HL-60 (cell line): Measurements from ENCODE around the gene ADAMTS16.

ENCODE experiments used
- CTCF ChIP-seq: IDR thresholded peaks from one replicate; pipeline ENCODE4 v1.5.1; 2011; ENCODE audit warnings: low read length, control low read depth, inconsistent platforms; ENCODE audit not compliant: insufficient read depth
- POLR2AphosphoS5 ChIP-seq: IDR thresholded peaks from 2 replicates; pipeline ENCODE4 v1.6.1; 2012; ENCODE audit warnings: low read depth
- TF ChIP-seq, protein P1 (sequence below): IDR thresholded peaks from 2 replicates; pipeline ENCODE4 v1.6.1; 2012; ENCODE audit warnings: low read depth; ENCODE audit not compliant: insufficient replicate concordance

DNA sequence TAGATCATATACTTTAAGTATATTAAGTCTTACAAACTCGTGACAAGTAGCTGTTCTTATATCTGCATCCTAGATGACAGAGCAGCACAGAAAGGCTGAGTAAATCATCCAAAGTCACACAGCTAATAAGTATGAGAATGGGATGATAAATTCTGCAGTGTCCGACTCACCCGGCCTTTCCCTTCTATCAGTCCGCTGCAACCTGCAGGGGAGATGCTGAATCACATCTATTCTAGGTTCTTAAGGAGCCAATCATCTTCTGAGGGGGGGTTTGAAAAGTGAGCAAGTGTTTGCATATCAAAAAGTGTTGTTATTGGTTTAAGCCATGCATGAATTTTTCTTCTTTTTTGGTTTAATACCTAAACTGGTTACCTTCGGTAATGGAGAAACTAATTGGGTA lies 38.9 kb downstream of the ADAMTS16 start:
- TF ChIP-seq CTCF (no peak), POLR2AphosphoS5 (no peak)
- TF ChIP-seq, protein P1, sequence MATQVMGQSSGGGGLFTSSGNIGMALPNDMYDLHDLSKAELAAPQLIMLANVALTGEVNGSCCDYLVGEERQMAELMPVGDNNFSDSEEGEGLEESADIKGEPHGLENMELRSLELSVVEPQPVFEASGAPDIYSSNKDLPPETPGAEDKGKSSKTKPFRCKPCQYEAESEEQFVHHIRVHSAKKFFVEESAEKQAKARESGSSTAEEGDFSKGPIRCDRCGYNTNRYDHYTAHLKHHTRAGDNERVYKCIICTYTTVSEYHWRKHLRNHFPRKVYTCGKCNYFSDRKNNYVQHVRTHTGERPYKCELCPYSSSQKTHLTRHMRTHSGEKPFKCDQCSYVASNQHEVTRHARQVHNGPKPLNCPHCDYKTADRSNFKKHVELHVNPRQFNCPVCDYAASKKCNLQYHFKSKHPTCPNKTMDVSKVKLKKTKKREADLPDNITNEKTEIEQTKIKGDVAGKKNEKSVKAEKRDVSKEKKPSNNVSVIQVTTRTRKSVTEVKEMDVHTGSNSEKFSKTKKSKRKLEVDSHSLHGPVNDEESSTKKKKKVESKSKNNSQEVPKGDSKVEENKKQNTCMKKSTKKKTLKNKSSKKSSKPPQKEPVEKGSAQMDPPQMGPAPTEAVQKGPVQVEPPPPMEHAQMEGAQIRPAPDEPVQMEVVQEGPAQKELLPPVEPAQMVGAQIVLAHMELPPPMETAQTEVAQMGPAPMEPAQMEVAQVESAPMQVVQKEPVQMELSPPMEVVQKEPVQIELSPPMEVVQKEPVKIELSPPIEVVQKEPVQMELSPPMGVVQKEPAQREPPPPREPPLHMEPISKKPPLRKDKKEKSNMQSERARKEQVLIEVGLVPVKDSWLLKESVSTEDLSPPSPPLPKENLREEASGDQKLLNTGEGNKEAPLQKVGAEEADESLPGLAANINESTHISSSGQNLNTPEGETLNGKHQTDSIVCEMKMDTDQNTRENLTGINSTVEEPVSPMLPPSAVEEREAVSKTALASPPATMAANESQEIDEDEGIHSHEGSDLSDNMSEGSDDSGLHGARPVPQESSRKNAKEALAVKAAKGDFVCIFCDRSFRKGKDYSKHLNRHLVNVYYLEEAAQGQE, result no peak
